HUES48 (cell line): Measurements from ENCODE around the gene VPS45.

ENCODE experiments used
- H3K27ac ChIP-seq: one replicate; pipeline ENCODE4 v1.7.0; 2013; ENCODE audit warnings: low read depth, low read length, inconsistent platforms
- H3K27me3 ChIP-seq: 2 replicates; pipeline ENCODE4 v1.6.1; 2013; ENCODE audit warnings: mild to moderate bottlenecking, low read length; ENCODE audit not compliant: control insufficient read depth, insufficient read depth
- H3K36me3 ChIP-seq: 2 replicates; pipeline ENCODE4 v1.6.1; 2013; ENCODE audit warnings: low read length; ENCODE audit not compliant: control insufficient read depth, insufficient read depth
- H3K4me1 ChIP-seq: 2 replicates; pipeline ENCODE4 v1.6.1; 2013; ENCODE audit warnings: mild to moderate bottlenecking, low read length; ENCODE audit not compliant: control insufficient read depth, insufficient read depth
- H3K4me3 ChIP-seq: 2 replicates; pipeline ENCODE4 v1.5.1; 2013; ENCODE audit warnings: mild to moderate bottlenecking, low read depth, low read length
- H3K9ac ChIP-seq: 2 replicates; pipeline ENCODE4 v1.6.1; 2013; ENCODE audit warnings: mild to moderate bottlenecking, low read depth, low read length, moderate library complexity
- H3K9me3 ChIP-seq: 2 replicates; pipeline ENCODE4 v1.6.1; 2013; ENCODE audit warnings: low read length; ENCODE audit not compliant: control insufficient read depth, insufficient read depth

Gene VPS45

DNA sequence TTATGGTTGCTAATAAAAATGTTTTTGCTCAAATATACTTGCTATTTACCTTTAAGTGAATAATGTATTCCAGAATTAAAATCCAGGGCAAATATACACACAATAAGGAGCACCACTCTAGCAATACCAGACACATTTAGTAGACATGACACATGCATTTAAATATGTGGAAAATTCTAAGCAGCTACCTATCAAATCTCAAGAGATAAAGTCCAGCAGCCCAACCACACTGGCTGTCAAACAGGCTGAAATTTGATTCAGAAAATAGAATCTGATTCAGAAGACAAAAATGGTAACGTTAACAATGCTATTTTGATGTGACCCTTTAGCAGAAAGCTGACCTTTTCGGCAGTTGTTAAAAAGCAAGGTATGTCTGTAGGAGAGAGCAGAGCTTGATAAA is 124.4 kb downstream of the VPS45 start:
- Histone ChIP-seq H3K9me3 (no peaks in the 10 kb centered on the region), H3K36me3 (no peaks in the 10 kb centered on the region), H3K27me3 (no peaks in the 10 kb centered on the region), H3K9ac (no peak overlapping the region), H3K27ac (no peak overlapping the region), H3K4me1 (no peaks in the 10 kb centered on the region), H3K4me3 (no peak overlapping the region)

DNA sequence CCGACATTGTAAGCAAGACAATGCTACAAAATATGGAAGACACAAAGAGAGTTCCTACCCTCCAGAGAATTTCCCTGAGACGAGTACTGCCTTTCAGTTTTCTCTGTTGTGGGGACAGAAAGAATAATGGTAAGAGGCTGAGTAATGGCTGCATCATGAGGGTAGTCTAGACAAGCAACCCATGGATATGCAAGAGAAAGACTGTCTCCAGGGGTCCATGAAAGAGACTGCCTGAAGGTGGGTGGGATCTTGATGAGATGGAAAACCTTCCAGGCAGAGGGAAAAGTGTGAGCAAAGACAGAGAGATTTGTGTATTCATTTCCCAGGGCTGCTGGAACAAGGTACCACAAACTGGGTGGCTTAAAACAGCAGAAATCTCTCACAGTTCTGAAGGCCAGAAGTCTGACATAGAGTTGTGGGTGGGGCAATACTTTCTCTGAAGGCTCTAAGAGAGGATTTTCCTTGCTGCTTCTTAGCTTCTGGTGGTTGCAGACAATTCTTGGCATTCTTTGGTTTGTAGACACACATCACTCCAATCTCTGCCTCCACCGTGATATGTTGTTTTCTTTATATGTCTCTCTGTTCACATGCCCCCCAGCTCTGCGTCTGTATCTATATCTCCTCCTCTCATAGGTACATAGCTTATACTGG is 126.9 kb downstream of the VPS45 start:
- Histone ChIP-seq H3K4me1 (no peaks in the 10 kb centered on the region), H3K9ac (no peak overlapping the region), H3K27me3 (no peaks in the 10 kb centered on the region), H3K27ac (peak overlapping the region; percentile 78), H3K36me3 (no peaks in the 10 kb centered on the region), H3K9me3 (no peaks in the 10 kb centered on the region), H3K4me3 (no peak overlapping the region)
